ENCODE data around the gene GFRA4.

The GFRA4 gene

GRCh38 chr20:3663031-3663701, at the start of gene GFRA4:
TSS of gene GFRA4 (minus strand) at chr20:3663399. CDS start at chr20:3663399, 0 bp downstream.
- DNase-seq: no peak

GRCh38 chr20:3712279-3712873, 49.2 kb upstream of the GFRA4 start, which contains the start of gene SIGLEC1:
TSS of gene SIGLEC1 (minus strand) at chr20:3712600. CDS start at chr20:3707128, 5,472 bp downstream.
- no peak for DNase-seq

- no peak for DNase-seq
Observed at GRCh38 chr20:3711484-3711941, 48.3 kb upstream of the GFRA4 start.

GRCh38 chr20:3710703-3711483, 47.7 kb upstream of the GFRA4 start:
- peak; percentile 20 for DNase-seq

- no peak for DNase-seq
Observed at GRCh38 chr20:3710011-3710466, 46.8 kb upstream of the GFRA4 start.

GRCh38 chr20:3707508-3707899, 44.3 kb upstream of the GFRA4 start:
- no peak for DNase-seq

- DNase-seq: no peak
Observed at GRCh38 chr20:3706774-3707507, 43.7 kb upstream of the GFRA4 start.

GRCh38 chr20:3705970-3706739, 43.0 kb upstream of the GFRA4 start:
- DNase-seq: no peak

- no peak for DNase-seq
Observed at GRCh38 chr20:3705491-3705969, 42.3 kb upstream of the GFRA4 start.

GRCh38 chr20:3704087-3704486, 40.9 kb upstream of the GFRA4 start:
- no peak for DNase-seq

GRCh38 chr20:3702611-3703391, 39.6 kb upstream of the GFRA4 start:
- DNase-seq: no peak

- DNase-seq: no peak
Observed at GRCh38 chr20:3701061-3701998, 38.1 kb upstream of the GFRA4 start.

GRCh38 chr20:3699037-3699436, 35.8 kb upstream of the GFRA4 start:
- DNase-seq: no peak

- no peak for DNase-seq
Observed at GRCh38 chr20:3698591-3699001, 35.4 kb upstream of the GFRA4 start.

- no peak for DNase-seq
Observed at GRCh38 chr20:3697588-3698305, 34.5 kb upstream of the GFRA4 start.

- DNase-seq: no peak
Observed at GRCh38 chr20:3696745-3697587, 33.8 kb upstream of the GFRA4 start.

- DNase-seq: no peak
Observed at GRCh38 chr20:3696200-3696599, 33.0 kb upstream of the GFRA4 start.

- no peak for DNase-seq
Observed at GRCh38 chr20:3694864-3695263, 31.7 kb upstream of the GFRA4 start.
